GM12801 (cell line): ENCODE data around the gene GDPD1.

Source experiments
- CTCF ChIP-seq: IDR thresholded peaks from one replicate; pipeline ENCODE4 v1.5.1; 2011; ENCODE audit warnings: control low read depth; ENCODE audit not compliant: insufficient read length; ENCODE audit errors: extremely low read depth

Gene GDPD1

GRCh38 chr17:59220328-59221158, at the start of gene GDPD1:
TSS of gene GDPD1 (plus strand) at chr17:59220511. CDS start at chr17:59220610, 99 bp downstream.
- TF ChIP-seq CTCF, result no peak

- TF ChIP-seq CTCF, result no peak
Measured at GRCh38 chr17:59172436-59173004, 47.8 kb upstream of the GDPD1 start.

- no peak for TF ChIP-seq CTCF
Measured at GRCh38 chr17:59174671-59175070, 45.6 kb upstream of the GDPD1 start.

- TF ChIP-seq CTCF, result no peak
Measured at GRCh38 chr17:59175076-59175475, 45.2 kb upstream of the GDPD1 start.

- no peak for TF ChIP-seq CTCF
Measured at GRCh38 chr17:59178266-59178985, 41.9 kb upstream of the GDPD1 start.

- TF ChIP-seq CTCF, result no peak
Measured at GRCh38 chr17:59180626-59181025, 39.7 kb upstream of the GDPD1 start.

GRCh38 chr17:59181481-59181880, 38.8 kb upstream of the GDPD1 start:
- no peak for TF ChIP-seq CTCF
